A172 (cell line): Measurements from ENCODE around the gene RPL41. TPM values are rescaled to one million over a fixed set of nuclear protein-coding genes. Genes with fewer than 3 reads are reported as not detected.

Source experiments
- total RNA-seq: library from RNA; depleted of rRNA; stranded (reverse); fragments of >200 nt; shearing (Covaris generic); gene quantifications from 2 replicates; pipeline ENCODE4 v1.2.3, GENCODE V29; 2014; rRNA removed

RPL41 gene
- total RNA-seq, 1 experiment from 2014 or later = 3,438 TPM

Other genes with a start within 250 kb of the RPL41 start
- 37.0 and 52.5 TPM in 2 replicates for gene PYM1, start 188.7 kb upstream of the RPL41 start, total RNA-seq
- gene DGKA, start 185.5 kb upstream of the RPL41 start, total RNA-seq = 33.4 and 42.9 TPM in 2 replicates
- gene PMEL, start 150.6 kb upstream of the RPL41 start, total RNA-seq = 1.1 and 2.0 TPM in 2 replicates
- 91.6 and 100 TPM in 2 replicates for gene CDK2, start 149.8 kb upstream of the RPL41 start, total RNA-seq
- 47.8 and 50.1 TPM in 2 replicates for gene RAB5B, start 142.6 kb upstream of the RPL41 start, total RNA-seq
- gene SUOX, start 119.4 kb upstream of the RPL41 start, total RNA-seq = 8.9 and 14.4 TPM in 2 replicates
- 1.4 and 2.4 TPM in 2 replicates for gene IKZF4, start 95.6 kb upstream of the RPL41 start, total RNA-seq
- gene RPS26, start 74.7 kb upstream of the RPL41 start, total RNA-seq = 358 and 1,165 TPM in 2 replicates
- 0.64 and 2.4 TPM in 2 replicates for gene ERBB3, start 36.5 kb upstream of the RPL41 start, total RNA-seq
- 246 and 349 TPM in 2 replicates for gene PA2G4, start 12.1 kb upstream of the RPL41 start, total RNA-seq
- gene ZC3H10, start 1.6 kb downstream of the RPL41 start, total RNA-seq = 1.8 and 2.9 TPM in 2 replicates
- gene ESYT1, start 11.6 kb downstream of the RPL41 start, total RNA-seq = 119 and 164 TPM in 2 replicates
- gene MYL6B, start 36.0 kb downstream of the RPL41 start, total RNA-seq = 76.0 and 139 TPM in 2 replicates
- gene MYL6, start 41.7 kb downstream of the RPL41 start, total RNA-seq = 2,063 and 2,222 TPM in 2 replicates
- gene SMARCC2, start 72.8 kb downstream of the RPL41 start, total RNA-seq = 27.4 and 27.9 TPM in 2 replicates
- 51.8 and 52.9 TPM in 2 replicates for gene RNF41, start 105.3 kb downstream of the RPL41 start, total RNA-seq
- 60.9 and 65.0 TPM in 2 replicates for gene NABP2, start 107.7 kb downstream of the RPL41 start, total RNA-seq
- not detected in 2 replicates for gene SLC39A5, start 113.4 kb downstream of the RPL41 start, total RNA-seq
- 33.4 and 34.0 TPM in 2 replicates for gene ANKRD52, start 141.8 kb downstream of the RPL41 start, total RNA-seq
- 21.5 and 34.6 TPM in 2 replicates for gene COQ10A, start 150.3 kb downstream of the RPL41 start, total RNA-seq
- 135 and 142 TPM in 2 replicates for gene CS, start 183.7 kb downstream of the RPL41 start, total RNA-seq
- gene CNPY2, start 199.4 kb downstream of the RPL41 start, total RNA-seq = 109 and 126 TPM in 2 replicates
- gene PAN2, start 217.4 kb downstream of the RPL41 start, total RNA-seq = 15.6 and 22.0 TPM in 2 replicates
- 1.8 TPM in 1 of 2 replicates, not detected in the other for gene IL23A, start 222.3 kb downstream of the RPL41 start, total RNA-seq
- gene STAT2, start 243.5 kb downstream of the RPL41 start, total RNA-seq = 66.6 and 68.2 TPM in 2 replicates
- not detected in 2 replicates for gene APOF, start 246.2 kb downstream of the RPL41 start, total RNA-seq